HG03175 (cell line): Measurements from ENCODE around the gene USP17L21.
"Not testable (repeated sequence)": the region's sequence is repeated elsewhere in the genome, so short reads cannot be mapped to it uniquely, and the experiment has no call there.

Experiments
- ATAC-seq: cut with Tn5 transposase; IDR thresholded peaks from one replicate; pipeline ENCODE4 v1.9.1; 2021; ENCODE audit warnings: mild to moderate bottlenecking, moderate library complexity; ENCODE audit not compliant: unreplicated experiment

USP17L21 gene

GRCh38 chr4:9262572-9262971, at the start of gene USP17L21:
Gene USP17L21, plus strand, starts transcription at chr4:9262872. Its CDS starts 0 bp downstream, at chr4:9262872.
- ATAC-seq, result not testable (repeated sequence)

GRCh38 chr4:9214701-9215100, 48.0 kb upstream of the USP17L21 start:
- ATAC-seq, result not testable (repeated sequence)

- not testable (repeated sequence) for ATAC-seq
Observed at GRCh38 chr4:9215105-9215504, 47.6 kb upstream of the USP17L21 start, which contains the start of gene USP17L11. Gene USP17L11, plus strand, starts transcription at chr4:9215405. Its CDS starts 0 bp downstream, at chr4:9215405.

GRCh38 chr4:9219852-9220251, 42.8 kb upstream of the USP17L21 start, which contains the start of gene USP17L12:
Gene USP17L12, plus strand, starts transcription at chr4:9220152. Its CDS starts 0 bp downstream, at chr4:9220152.
- not testable (repeated sequence) for ATAC-seq

GRCh38 chr4:9224596-9224995, 38.1 kb upstream of the USP17L21 start, which contains the start of gene USP17L13:
Gene USP17L13, plus strand, starts transcription at chr4:9224896. Its CDS starts 0 bp downstream, at chr4:9224896.
- not testable (repeated sequence) for ATAC-seq

GRCh38 chr4:9230249-9230648, 32.4 kb upstream of the USP17L21 start:
- ATAC-seq, result not testable (repeated sequence)

- ATAC-seq, result not testable (repeated sequence)
Observed at GRCh38 chr4:9234085-9234484, 28.6 kb upstream of the USP17L21 start, which contains the start of gene USP17L15. Gene USP17L15, plus strand, starts transcription at chr4:9234385. Its CDS starts 0 bp downstream, at chr4:9234385.

- not testable (repeated sequence) for ATAC-seq
Observed at GRCh38 chr4:9238461-9238860, 24.2 kb upstream of the USP17L21 start.

GRCh38 chr4:9243579-9243978, 19.1 kb upstream of the USP17L21 start, which contains the start of gene USP17L17:
Gene USP17L17, plus strand, starts transcription at chr4:9243879. Its CDS starts 0 bp downstream, at chr4:9243879.
- ATAC-seq, result not testable (repeated sequence)

GRCh38 chr4:9247953-9248680, 14.6 kb upstream of the USP17L21 start, which contains the start of gene USP17L18:
Gene USP17L18, plus strand, starts transcription at chr4:9248630. Its CDS starts 0 bp downstream, at chr4:9248630.
- ATAC-seq, result not testable (repeated sequence)

- not testable (repeated sequence) for ATAC-seq
Observed at GRCh38 chr4:9253078-9253477, 9.6 kb upstream of the USP17L21 start, which contains the start of gene USP17L19. Gene USP17L19, plus strand, starts transcription at chr4:9253378. Its CDS starts 0 bp downstream, at chr4:9253378.

- not testable (repeated sequence) for ATAC-seq
Observed at GRCh38 chr4:9257824-9258223, 4.8 kb upstream of the USP17L21 start, which contains the start of gene USP17L20. Gene USP17L20, plus strand, starts transcription at chr4:9258124. Its CDS starts 0 bp downstream, at chr4:9258124.

- ATAC-seq, result not testable (repeated sequence)
Observed at GRCh38 chr4:9267319-9267718, 4.6 kb downstream of the USP17L21 start, which contains the start of gene USP17L22. Gene USP17L22, plus strand, starts transcription at chr4:9267619. Its CDS starts 0 bp downstream, at chr4:9267619.

- not testable (repeated sequence) for ATAC-seq
Observed at GRCh38 chr4:9271719-9272118, 9.0 kb downstream of the USP17L21 start.
